T-cell (primary cell): Measurements from ENCODE around the gene MAU2. TPM values are rescaled to one million over a fixed set of nuclear protein-coding genes. Genes with fewer than 3 reads are reported as not detected.
"Not testable (repeated sequence)": the region's sequence is repeated elsewhere in the genome, so short reads cannot be mapped to it uniquely, and the experiment has no call there.

Experiments
- ATAC-seq, 4 experiments: fragments of 200-7000 bp in 3 of 4; fragments of 150-1000 bp in 1 of 4; cut with Tn5 transposase; replicated peaks in 1 of 4; 1 replicate in 3 of 4; 2 replicates in 1 of 4; pipeline ENCODE4 v1.10.0; 2021; ENCODE audit warnings: moderate library complexity in 3 of 4, mild to moderate bottlenecking in 2 of 4, moderate number of reproducible peaks in 1 of 4
- CTCF ChIA-PET, 2 donors: fragments of 300-600 bp; sonication (Branson Sonifier 250); formaldehyde crosslinking; loops; one replicate each; lab custom pipeline; 2022; ENCODE audit warnings: antibody characterized with exemption in 2 of 2; lab: Charles Lee
- POLR2A ChIA-PET, 2 donors: fragments of 300-600 bp; sonication (Branson Sonifier 250); formaldehyde crosslinking; loops; one replicate each; lab custom pipeline; 2022; ENCODE audit warnings: antibody characterized with exemption in 2 of 2; lab: Charles Lee
- DNase-seq, 35 experiments: peaks; one replicate each; pipeline versions ENCODE4 v3.0.0 to v3.0.0-alpha.2; 2013 to 2023
- H3K27ac ChIP-seq: one replicate; pipeline ENCODE4 v1.5.1; 2013; ENCODE audit warnings: low read length
- H3K27me3 ChIP-seq, 2 experiments: replicated peaks in 1 of 2; 1 replicate in 1 of 2; 2 replicates in 1 of 2; pipeline versions ENCODE4 v1.6.1 to v1.7.0; 2013; ENCODE audit warnings: low read length in 1 of 2, mixed read lengths in 1 of 2; ENCODE audit not compliant: control insufficient read depth in 2 of 2, insufficient read depth in 2 of 2; ENCODE audit errors: extremely low read depth in 1 of 2
- H3K36me3 ChIP-seq, 2 donors: 1 replicate in 1 of 2; 2 replicates in 1 of 2; pipeline versions ENCODE4 v1.6.1 to v1.7.0; 2013; ENCODE audit warnings: low read length in 1 of 2; ENCODE audit not compliant: control insufficient read depth in 2 of 2, insufficient read depth in 1 of 2; ENCODE audit errors: extremely low read depth in 1 of 2
- H3K4me1 ChIP-seq, 2 experiments: 1 replicate in 1 of 2; 2 replicates in 1 of 2; pipeline versions ENCODE4 v1.6.1 to v1.7.0; 2013; ENCODE audit warnings: low read length in 2 of 2, mixed read lengths in 1 of 2; ENCODE audit not compliant: insufficient read depth in 2 of 2, control insufficient read depth in 1 of 2; ENCODE audit errors: extremely low read depth in 1 of 2
- H3K4me3 ChIP-seq, 2 donors: 1 replicate in 1 of 2; 2 replicates in 1 of 2; pipeline versions ENCODE4 v1.5.1 to v1.7.0; 2013; ENCODE audit warnings: mild to moderate bottlenecking in 2 of 2, low read length in 1 of 2, moderate library complexity in 1 of 2; ENCODE audit not compliant: control insufficient read depth in 1 of 2; ENCODE audit errors: extremely low read depth in 1 of 2
- H3K9me3 ChIP-seq: 2 replicates; pipeline ENCODE4 v1.7.0; 2013
- H3K27ac Mint-ChIP-seq, 2 donors: one replicate each; pipeline ENCODE4 v1.8.0; 2020 to 2021; ENCODE audit warnings: mild to moderate bottlenecking in 2 of 2, mixed read lengths in 2 of 2
- H3K27me3 Mint-ChIP-seq, 2 donors: one replicate each; pipeline ENCODE4 v1.8.0; 2021 to 2022; ENCODE audit warnings: mixed read lengths in 2 of 2
- H3K36me3 Mint-ChIP-seq: one replicate; pipeline ENCODE4 v1.8.0; 2021; ENCODE audit warnings: mixed read lengths
- H3K4me1 Mint-ChIP-seq, 3 donors: one replicate each; pipeline ENCODE4 v1.8.0; 2020 to 2022; ENCODE audit warnings: mixed read lengths in 3 of 3, mild to moderate bottlenecking in 1 of 3
- H3K4me3 Mint-ChIP-seq, 3 donors: one replicate each; pipeline ENCODE4 v1.8.0; 2020 to 2022; ENCODE audit warnings: mild to moderate bottlenecking in 3 of 3, mixed read lengths in 3 of 3, moderate library complexity in 3 of 3
- H3K9me3 Mint-ChIP-seq, 3 donors: one replicate each; pipeline ENCODE4 v1.8.0; 2020 to 2022; ENCODE audit warnings: mixed read lengths in 3 of 3
- WGBS: methylation state at CpG from one replicate; pipeline ENCODE4 v1.1.5; 2013; ENCODE audit warnings: missing lambda C conversion rate; ENCODE audit not compliant: insufficient coverage; 5-methylcytosine and 5-hydroxymethylcytosine counted together
- total RNA-seq, 35 experiments: library from RNA in 6 of 35; stranded (reverse) in 6 of 35; fragments of 120-200 nt in 1 of 35; gene quantifications; one replicate each; pipeline versions ENCODE4 v1.2.1 to v1.2.4 and lab custom pipeline; 2013 to 2026

Gene MAU2
- total RNA-seq, 5 donors from 2014 or later (not counting 1 experiment from before 2014, with no cell fraction given): 143 to 159 (median 150) TPM

DNA sequence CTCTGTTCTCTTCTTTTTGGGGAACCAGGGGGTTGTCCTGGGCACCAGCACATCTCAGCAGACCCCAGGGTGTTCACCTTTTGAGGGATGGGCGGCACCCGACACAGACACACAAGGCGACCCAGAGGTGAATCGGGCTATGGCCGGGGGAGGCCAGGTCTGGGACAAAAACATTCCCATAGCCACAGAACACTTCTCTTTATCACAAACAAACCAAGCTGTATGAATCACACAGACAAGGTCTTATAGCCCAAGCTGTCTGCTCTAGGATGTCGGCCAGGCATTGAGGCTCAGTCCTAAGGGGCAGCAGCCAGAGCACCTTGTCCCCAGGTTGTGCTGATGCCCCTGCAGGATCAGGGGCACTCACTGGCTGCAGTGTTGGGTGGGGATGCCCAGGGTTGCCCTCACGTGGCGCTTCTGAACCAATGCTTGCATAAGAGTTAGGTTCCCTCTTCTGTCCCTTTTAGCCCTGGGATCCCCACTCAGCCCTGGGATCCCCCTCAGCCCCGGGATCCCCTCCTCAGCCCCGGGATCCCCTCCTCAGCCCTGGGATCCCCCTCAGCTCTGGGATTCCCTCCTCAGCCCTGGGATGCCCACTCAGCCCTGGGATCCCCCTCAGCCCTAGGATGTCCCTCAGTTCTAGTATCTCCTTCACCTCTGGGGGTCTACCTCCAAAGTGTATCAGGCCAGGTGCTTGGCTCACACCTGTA is 26.9 kb downstream of the MAU2 start:
- CTCF ChIA-PET: no interaction called here
- H3K27me3 Mint-ChIP-seq: no peaks in the 10 kb centered on the region

DNA sequence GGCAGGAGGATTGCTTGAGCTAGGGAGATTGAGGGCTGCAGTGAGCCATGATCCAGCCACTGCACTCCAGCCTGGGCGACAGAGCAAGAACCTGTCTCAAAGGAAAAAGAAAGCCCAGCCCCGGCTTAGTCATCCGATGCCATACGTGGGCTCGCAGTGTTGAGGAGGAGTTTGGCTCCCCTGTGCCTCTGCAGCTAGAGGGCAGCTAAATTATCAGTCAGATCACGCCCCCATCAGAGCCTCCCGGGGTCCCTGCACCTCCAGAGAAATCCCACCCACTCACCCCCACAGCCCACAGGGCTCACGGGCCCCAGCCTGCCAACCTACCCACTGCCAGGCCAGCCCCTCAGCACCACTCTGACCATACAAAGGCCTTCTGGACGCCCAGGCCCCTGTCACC is 27.6 kb downstream of the MAU2 start:
- POLR2A ChIA-PET: no interaction called here
- no peaks in the 10 kb centered on the region for H3K4me1 ChIP-seq
- no peaks in the 10 kb centered on the region for H3K9me3 ChIP-seq
- no peaks in the 10 kb centered on the region for H3K27me3 Mint-ChIP-seq
- peaks cover 40 to 89% of the 10 kb centered on the region in 2 donors for H3K36me3 ChIP-seq
- no peak overlapping the region for H3K4me3 Mint-ChIP-seq
- DNase-seq: no peak
- no peak overlapping the region for H3K27ac ChIP-seq
- peaks cover 39% of the 10 kb centered on the region for H3K36me3 Mint-ChIP-seq
- H3K4me1 Mint-ChIP-seq: no peaks in the 10 kb centered on the region
- H3K27me3 ChIP-seq: no peaks in the 10 kb centered on the region
- H3K27ac Mint-ChIP-seq: no peak overlapping the region
- H3K9me3 Mint-ChIP-seq: no peaks in the 10 kb centered on the region
- ATAC-seq: peak in 1 of 4 experiments; percentile 13
- WGBS: 90% methylated on average over 6 of the region's 9 CpGs
- H3K4me3 ChIP-seq: no peak overlapping the region
- CTCF ChIA-PET: no interaction called here

More for the DNA sequence above, 26.9 kb downstream of the MAU2 start:
- Mint-ChIP-seq H3K4me1 (no peaks in the 10 kb centered on the region), H3K36me3 (peaks cover 36% of the 10 kb centered on the region), H3K27ac (no peak overlapping the region), H3K9me3 (no peaks in the 10 kb centered on the region), H3K4me3 (no peak overlapping the region)
- Histone ChIP-seq H3K36me3 (peaks cover 38 to 89% of the 10 kb centered on the region in 2 donors), H3K9me3 (no peaks in the 10 kb centered on the region), H3K4me3 (no peak overlapping the region), H3K27ac (no peak overlapping the region), H3K27me3 (no peaks in the 10 kb centered on the region), H3K4me1 (no peaks in the 10 kb centered on the region)
- DNase-seq (no peak), ATAC-seq (no peak)
- 100% methylated on average over 3 of the region's 10 CpGs for WGBS
- POLR2A ChIA-PET: interaction anchor here in 1 of 2 donors (0.6 kb wide), 2 partner anchors 173 to 555 kb away, joined by 3 to 6 read pairs; no protein-coding TSS in a partner anchor

DNA sequence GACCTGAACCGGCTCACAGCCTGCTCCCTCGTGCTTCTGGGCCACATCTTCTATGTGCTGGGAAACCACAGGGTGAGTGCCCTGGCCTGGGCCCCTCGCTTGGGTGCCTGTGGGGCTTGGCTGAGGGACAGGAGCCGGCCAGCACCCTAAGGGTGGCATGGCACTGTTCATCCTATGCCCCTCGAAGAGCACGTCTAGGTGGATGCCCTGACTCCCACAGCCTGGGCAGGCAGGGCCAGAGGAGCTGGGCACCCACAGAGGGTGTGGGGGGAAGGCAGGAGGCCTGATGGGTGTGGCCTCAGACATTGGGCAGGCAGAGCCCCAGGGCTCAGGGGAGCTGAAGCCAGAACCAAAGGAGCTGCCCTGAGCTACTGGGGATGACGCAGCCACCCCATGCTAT is 28.7 kb downstream of the MAU2 start:
- no peak for ATAC-seq
- Mint-ChIP-seq H3K4me1 (no peaks in the 10 kb centered on the region), H3K27ac (no peak overlapping the region), H3K9me3 (no peaks in the 10 kb centered on the region), H3K4me3 (no peak overlapping the region), H3K27me3 (no peaks in the 10 kb centered on the region), H3K36me3 (peaks cover 39% of the 10 kb centered on the region)
- Histone ChIP-seq H3K9me3 (no peaks in the 10 kb centered on the region), H3K36me3 (peaks cover 36 to 91% of the 10 kb centered on the region in 2 donors), H3K27me3 (no peaks in the 10 kb centered on the region), H3K4me1 (no peaks in the 10 kb centered on the region), H3K4me3 (no peak overlapping the region), H3K27ac (no peak overlapping the region)
- WGBS: 95% methylated on average over 5 of the region's 7 CpGs
- POLR2A ChIA-PET: no interaction called here
- CTCF ChIA-PET: interaction anchor here in 1 of 2 donors (0.7 kb wide), 1 partner anchor 46 kb away, joined by 6 read pairs; no protein-coding TSS in a partner anchor
- no peak for DNase-seq

DNA sequence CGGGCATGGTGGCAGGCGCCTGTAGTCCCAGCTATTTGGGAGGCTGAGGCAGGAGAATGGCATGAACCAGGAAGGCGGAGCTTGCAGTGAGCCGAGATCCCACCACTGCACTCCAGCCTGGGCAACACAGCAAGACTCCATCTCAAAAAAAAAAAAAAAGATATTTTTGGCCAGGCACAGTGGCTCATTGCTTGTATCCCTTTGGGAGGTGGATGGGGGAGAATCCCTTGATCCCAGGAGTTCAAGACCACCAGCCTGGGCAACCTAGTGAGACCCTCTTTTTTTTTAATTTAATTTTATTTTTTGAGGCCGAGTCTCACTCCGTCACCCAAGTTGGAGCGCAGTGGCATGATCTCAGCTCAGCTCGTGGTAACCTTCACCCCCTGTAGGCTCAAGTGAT is 30.1 kb downstream of the MAU2 start:
- CTCF ChIA-PET: interaction anchor here in 1 of 2 donors (0.6 kb wide), 2 partner anchors 14 to 139 kb away, joined by 3 read pairs; no protein-coding TSS in a partner anchor
- POLR2A ChIA-PET, H3K4me1 ChIP-seq, H3K4me3 Mint-ChIP-seq, H3K27ac Mint-ChIP-seq, H3K9me3 Mint-ChIP-seq, H3K4me3 ChIP-seq, H3K4me1 Mint-ChIP-seq, ATAC-seq, DNase-seq, H3K27ac ChIP-seq, H3K27me3 Mint-ChIP-seq, H3K9me3 ChIP-seq, H3K27me3 ChIP-seq: not testable (repeated sequence)
- WGBS: no CpG with 5 or more reads among the region's 8 CpGs
- H3K36me3 Mint-ChIP-seq: peaks cover 34% of the 10 kb centered on the region
- H3K36me3 ChIP-seq: peaks cover 43 to 91% of the 10 kb centered on the region in 2 donors

DNA sequence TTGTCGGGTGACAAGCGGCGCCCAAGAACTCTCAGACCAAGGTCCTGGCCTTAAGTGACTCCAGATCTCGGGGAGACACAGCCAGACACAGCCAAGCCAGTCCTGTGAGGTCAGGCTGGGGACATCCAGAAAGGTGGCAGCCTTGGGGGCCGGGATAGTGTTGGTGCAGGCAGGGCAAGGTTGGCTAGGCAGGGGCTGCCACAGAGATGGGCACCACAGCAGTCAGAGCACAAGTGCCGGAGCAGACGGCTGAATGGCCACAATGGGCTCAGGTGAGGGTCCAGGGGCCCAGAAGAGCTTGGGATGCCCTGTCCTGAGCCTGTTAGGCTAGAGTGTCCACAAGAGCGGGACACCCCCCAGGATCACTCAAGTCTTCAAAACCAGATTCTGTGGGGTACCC is 32.2 kb downstream of the MAU2 start:
- H3K4me1 ChIP-seq: peaks cover 0 to 1% of the 10 kb centered on the region in 2 experiments
- ATAC-seq (no peak), DNase-seq (no peak)
- H3K4me3 ChIP-seq: no peak overlapping the region
- Mint-ChIP-seq H3K4me3 (no peak overlapping the region), H3K36me3 (peaks cover 28% of the 10 kb centered on the region), H3K4me1 (peaks cover 0 to 7% (median 6%) of the 10 kb centered on the region in 3 donors), H3K9me3 (no peaks in the 10 kb centered on the region), H3K27ac (no peak overlapping the region), H3K27me3 (no peaks in the 10 kb centered on the region)
- H3K36me3 ChIP-seq: peaks cover 41 to 91% of the 10 kb centered on the region in 2 donors
- ChIA-PET CTCF (no interaction called here), POLR2A (no interaction called here)
- no peaks in the 10 kb centered on the region for H3K9me3 ChIP-seq
- WGBS: 97% methylated on average over 7 of the region's 8 CpGs
- no peak overlapping the region for H3K27ac ChIP-seq
- H3K27me3 ChIP-seq: no peaks in the 10 kb centered on the region

DNA sequence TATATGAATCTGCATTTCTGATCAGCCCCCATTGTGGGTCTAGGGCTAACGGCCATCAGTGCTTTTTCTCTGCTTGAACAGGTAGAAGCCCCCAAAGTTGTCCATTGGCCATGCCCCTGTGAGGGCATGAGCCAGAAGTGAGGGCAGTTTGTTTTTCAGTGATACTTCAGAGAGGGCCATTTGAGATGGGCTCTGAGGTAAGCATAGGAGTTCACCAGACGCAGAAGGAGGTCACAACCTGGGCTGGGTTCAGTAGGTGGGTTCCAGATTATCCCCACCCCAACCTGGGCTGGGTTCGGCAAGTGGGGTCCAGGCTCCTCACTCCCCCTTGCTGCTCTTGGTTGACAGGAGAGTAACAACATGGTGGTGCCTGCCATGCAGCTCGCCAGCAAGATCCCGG is 33.4 kb downstream of the MAU2 start:
- Histone ChIP-seq H3K4me3 (no peak overlapping the region), H3K9me3 (no peaks in the 10 kb centered on the region), H3K36me3 (peaks cover 35 to 85% of the 10 kb centered on the region in 2 donors), H3K4me1 (peaks cover 3 to 13% of the 10 kb centered on the region in 2 experiments), H3K27ac (no peak overlapping the region), H3K27me3 (no peaks in the 10 kb centered on the region)
- Mint-ChIP-seq H3K27me3 (no peaks in the 10 kb centered on the region), H3K4me1 (peaks cover 10 to 18% (median 18%) of the 10 kb centered on the region in 3 donors), H3K9me3 (no peaks in the 10 kb centered on the region), H3K36me3 (peaks cover 27% of the 10 kb centered on the region), H3K4me3 (no peak overlapping the region), H3K27ac (no peak overlapping the region)
- WGBS: 95% methylated on average over 3 of the region's 5 CpGs
- ATAC-seq (no peak), DNase-seq (no peak)
- CTCF ChIA-PET: no interaction called here
- POLR2A ChIA-PET: no interaction called here
